ENCODE measurements around the gene CDYL2.

- TF ChIP-seq CTCF (IDR thresholded peaks at IDR 0.05 in 4 of 5, conservative IDR thresholded peaks at IDR 0.05 in 1 of 5), result no peak
- TF ChIP-seq POLR2A (IDR thresholded peaks at IDR 0.05), result no peak
Measured at GRCh38 chr16:80640316-80640715, 164.1 kb downstream of the CDYL2 start.
